ENCODE measurements around the gene CEACAM19. TPM values are rescaled to one million over a fixed set of nuclear protein-coding genes. Genes with fewer than 3 reads are reported as not detected.
A peak's percentile ranks its signal among the peaks of the same experiment; 100 is the strongest.

Gene CEACAM19
- total and polyA plus RNA-seq, 2 of the 4 experiments (the other 2 are of a cell fraction): 0.72 to 9.3 TPM

DNA sequence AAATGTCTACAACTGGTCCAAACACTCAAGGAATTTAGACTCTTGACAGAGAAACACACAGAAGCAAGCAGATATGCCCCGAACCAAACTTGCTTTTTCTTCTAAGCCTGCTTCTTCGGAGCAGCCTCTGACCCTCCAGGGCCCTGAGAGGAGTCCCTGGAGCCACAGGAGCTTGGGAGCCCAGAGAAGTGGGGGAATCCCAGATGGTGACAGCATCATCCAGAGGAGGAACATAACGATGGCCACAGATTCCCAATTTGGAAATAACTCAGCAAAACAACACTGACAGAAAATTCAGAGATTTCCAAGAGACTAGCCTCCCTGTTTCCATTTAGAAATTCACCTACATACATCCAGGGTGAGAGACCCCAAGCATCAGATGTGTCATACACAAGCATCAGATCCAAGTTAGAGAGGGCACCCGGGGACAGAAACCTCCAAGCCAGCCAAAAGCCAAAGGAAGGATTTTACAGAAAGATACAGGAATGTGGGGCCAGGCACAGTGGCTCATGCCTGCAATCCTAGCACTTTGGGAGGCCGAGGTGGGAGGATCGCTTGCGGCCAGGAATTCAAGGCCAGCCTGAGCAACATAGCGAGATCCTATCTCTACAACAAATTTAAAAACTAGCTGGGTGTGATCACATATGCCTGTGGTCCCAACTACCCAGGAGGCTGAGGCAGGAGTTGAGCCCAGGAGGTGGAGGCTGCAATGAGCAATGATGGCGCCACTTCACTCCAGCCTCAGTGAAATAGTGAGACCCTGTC, 29.6 kb upstream of the CEACAM19 start:
- Histone ChIP-seq H3K27ac (ENCODE audit: insufficient read depth, low read length) (no peak overlapping the region), H3K9me1 (ENCODE audit: insufficient read depth, low read length) (peaks cover 14% of the 10 kb centered on the region), H3K4me2 (ENCODE audit: low read depth, low read length) (no peak overlapping the region), H3K4me3 (ENCODE audit: insufficient read depth, low read depth, low read length) (no peak overlapping the region), H4K5ac (ENCODE audit: low read depth, low read length) (no peak overlapping the region), H2AFZ (replicated peaks; ENCODE audit: low read length, poor library complexity) (no peak overlapping the region), H3K9ac (ENCODE audit: low read depth, low read length) (no peak overlapping the region), H2BK120ac (ENCODE audit: low read depth, low read length) (no peak overlapping the region), H2BK15ac (ENCODE audit: low read depth, low read length) (no peak overlapping the region; the same call in 2 of the 3 replicates), H3K23ac (ENCODE audit: low read depth, low read length) (no peak overlapping the region), H3K36me3 (ENCODE audit: control insufficient read depth, insufficient read depth, low read length) (peaks cover 5% of the 10 kb centered on the region; the same call in 1 of the 2 replicates), H2BK20ac (ENCODE audit: low read depth, low read length) (no peak overlapping the region), H3K18ac (ENCODE audit: low read depth, low read length) (no peak overlapping the region), H2BK5ac (ENCODE audit: low read depth, low read length, poor library complexity, severe bottlenecking) (no peak overlapping the region), H3K4ac (ENCODE audit: low read depth, low read length) (no peak overlapping the region), H4K20me1 (ENCODE audit: insufficient read depth, low read length) (peaks cover 20% of the 10 kb centered on the region), H4K8ac (ENCODE audit: low read depth in 2 of 2, low read length in 2 of 2) (no peak overlapping the region), H3K56ac (ENCODE audit: extremely low read depth, insufficient read depth, low read length) (no peak overlapping the region), H2AK9ac (replicated peaks; ENCODE audit: low read depth, low read length, poor library complexity) (no peak overlapping the region), H3K9me3 (ENCODE audit: control insufficient read depth, insufficient read depth, low read length) (no peaks in the 10 kb centered on the region), H3K27me3 (ENCODE audit: control insufficient read depth, insufficient read depth, low read length) (no peaks in the 10 kb centered on the region), H3K14ac (replicated peaks; ENCODE audit: low read depth, low read length) (no peak overlapping the region; the same call in 1 of the 2 replicates), H4K91ac (ENCODE audit: insufficient read depth, low read depth, low read length) (no peak overlapping the region), H2AK5ac (ENCODE audit: low read depth, low read length) (peak overlapping the region; percentile 28; the same call in 1 of the 2 replicates), H3K79me1 (ENCODE audit: low read depth in 1 of 2, low read length in 2 of 2) (peaks cover 13 to 31% of the 10 kb centered on the region in 2 experiments), H3K4me1 (ENCODE audit: control insufficient read depth, insufficient read depth, low read length) (peaks cover 3% of the 10 kb centered on the region; the same call in 1 of the 2 replicates)
- ATAC-seq (ENCODE audit: low read depth) (no peak), DNase-seq (no peak)
- no TSS peak for BruUV-seq (replicated peaks)
- in situ Hi-C loops (cut with MboI; ENCODE audit: low sequenced_read_pairs) (no loop called here), intact Hi-C loops (cut with micrococcal nuclease) (loop anchor here (5.0 kb wide), 1 partner anchor 39 kb away; no protein-coding TSS in a partner anchor), dilution Hi-C loops (cut with HindIII; ENCODE audit: low sequenced_read_pairs, unreplicated experiment) (no loop called here)
- 100% methylated on average over 2 of the region's 9 CpGs; no CpG with 5 or more reads in 1 of the 2 experiments for WGBS, 2 experiments (ENCODE audit: extremely low coverage in 2 of 2, insufficient read length in 1 of 2)
- TF ChIP-seq MXI1 (IDR thresholded peaks at IDR 0.05; ENCODE audit: borderline replicate concordance, low read depth, low read length) (no peak), FOS (IDR thresholded peaks at IDR 0.05; ENCODE audit: low read depth, low read length) (no peak), RAD21 (IDR thresholded peaks at IDR 0.05; ENCODE audit: low read length) (no peak), MAFK (IDR thresholded peaks at IDR 0.05; ENCODE audit: low read depth, low read length) (no peak), BHLHE40 (IDR thresholded peaks at IDR 0.05; ENCODE audit: low read depth, low read length) (no peak), RFX5 (IDR thresholded peaks at IDR 0.05; ENCODE audit: low read depth, low read length) (no peak), SMC3 (IDR thresholded peaks at IDR 0.05; ENCODE audit: low read depth, low read length) (no peak), CEBPB (IDR thresholded peaks at IDR 0.05; ENCODE audit: low read depth, low read length) (no peak), MAZ (IDR thresholded peaks at IDR 0.05; ENCODE audit: borderline replicate concordance, low read depth, low read length) (no peak), NFE2L2 (IDR thresholded peaks at IDR 0.05; ENCODE audit: low read depth, low read length) (no peak), RCOR1 (IDR thresholded peaks at IDR 0.05; ENCODE audit: insufficient replicate concordance, low read length) (no peak), POLR2A (IDR thresholded peaks at IDR 0.05; ENCODE audit: low read depth, low read length) (no peak)
- TF ChIP-seq, protein P1, sequence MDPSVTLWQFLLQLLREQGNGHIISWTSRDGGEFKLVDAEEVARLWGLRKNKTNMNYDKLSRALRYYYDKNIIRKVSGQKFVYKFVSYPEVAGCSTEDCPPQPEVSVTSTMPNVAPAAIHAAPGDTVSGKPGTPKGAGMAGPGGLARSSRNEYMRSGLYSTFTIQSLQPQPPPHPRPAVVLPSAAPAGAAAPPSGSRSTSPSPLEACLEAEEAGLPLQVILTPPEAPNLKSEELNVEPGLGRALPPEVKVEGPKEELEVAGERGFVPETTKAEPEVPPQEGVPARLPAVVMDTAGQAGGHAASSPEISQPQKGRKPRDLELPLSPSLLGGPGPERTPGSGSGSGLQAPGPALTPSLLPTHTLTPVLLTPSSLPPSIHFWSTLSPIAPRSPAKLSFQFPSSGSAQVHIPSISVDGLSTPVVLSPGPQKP (IDR thresholded peaks at IDR 0.05; ENCODE audit: borderline replicate concordance, low read depth, low read length): no peak
- TF ChIP-seq, protein P2, sequence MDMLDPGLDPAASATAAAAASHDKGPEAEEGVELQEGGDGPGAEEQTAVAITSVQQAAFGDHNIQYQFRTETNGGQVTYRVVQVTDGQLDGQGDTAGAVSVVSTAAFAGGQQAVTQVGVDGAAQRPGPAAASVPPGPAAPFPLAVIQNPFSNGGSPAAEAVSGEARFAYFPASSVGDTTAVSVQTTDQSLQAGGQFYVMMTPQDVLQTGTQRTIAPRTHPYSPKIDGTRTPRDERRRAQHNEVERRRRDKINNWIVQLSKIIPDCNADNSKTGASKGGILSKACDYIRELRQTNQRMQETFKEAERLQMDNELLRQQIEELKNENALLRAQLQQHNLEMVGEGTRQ (IDR thresholded peaks at IDR 0.05; ENCODE audit: low read depth, low read length): no peak
- CTCF ChIA-PET: no interaction called here
- POLR2A ChIA-PET (ENCODE audit: unreplicated experiment): no interaction called here

All from IMR-90 (cell line).